CD4-positive, alpha-beta T cell treated with Interferon gamma for 1 hour (primary cell): ENCODE results near the gene LRP1.

Experiments
- DNase-seq: peaks from one replicate; pipeline ENCODE4 v3.0.0-alpha.2; 2020

The LRP1 gene

GRCh38 chr12:57178213-57178612, 49.9 kb downstream of the LRP1 start:
- no peak for DNase-seq

- no peak for DNase-seq
Observed at GRCh38 chr12:57179331-57180086, 51.2 kb downstream of the LRP1 start.

GRCh38 chr12:57180321-57180989, 52.2 kb downstream of the LRP1 start:
- no peak for DNase-seq

- DNase-seq = no peak
Observed at GRCh38 chr12:57181072-57181471, 52.8 kb downstream of the LRP1 start.

DNA sequence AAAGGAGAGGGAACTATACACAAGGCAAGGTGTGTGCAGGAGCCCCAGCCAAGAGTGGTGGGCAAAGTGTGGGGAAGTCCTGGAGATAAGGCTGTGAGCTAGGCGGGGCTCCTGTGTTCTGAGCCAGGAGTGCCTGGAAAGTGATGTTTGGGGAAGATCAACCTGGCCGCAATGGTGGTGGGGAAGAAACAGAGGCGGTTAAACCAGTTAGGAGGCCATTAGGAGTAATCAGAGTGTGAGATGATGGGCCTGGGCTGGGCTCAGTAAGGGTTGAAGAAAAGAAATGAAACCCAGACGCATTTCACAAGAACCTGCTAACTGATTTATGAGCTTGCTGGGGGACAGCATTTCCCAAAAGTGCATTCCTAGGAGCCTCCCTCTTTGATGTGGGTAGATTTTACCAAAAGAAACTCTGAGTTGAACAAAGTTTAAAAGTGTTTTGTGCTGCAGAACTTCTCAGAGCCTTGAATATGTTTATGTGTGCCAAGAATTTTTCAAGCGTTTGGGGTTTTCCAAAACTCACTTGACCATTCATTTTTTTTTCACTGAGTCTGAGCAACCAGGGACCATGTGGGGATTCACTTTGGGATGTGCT, 53.4 kb downstream of the LRP1 start:
- DNase-seq = no peak

GRCh38 chr12:57182918-57183575, 54.8 kb downstream of the LRP1 start:
- peak; percentile 71 for DNase-seq

DNA sequence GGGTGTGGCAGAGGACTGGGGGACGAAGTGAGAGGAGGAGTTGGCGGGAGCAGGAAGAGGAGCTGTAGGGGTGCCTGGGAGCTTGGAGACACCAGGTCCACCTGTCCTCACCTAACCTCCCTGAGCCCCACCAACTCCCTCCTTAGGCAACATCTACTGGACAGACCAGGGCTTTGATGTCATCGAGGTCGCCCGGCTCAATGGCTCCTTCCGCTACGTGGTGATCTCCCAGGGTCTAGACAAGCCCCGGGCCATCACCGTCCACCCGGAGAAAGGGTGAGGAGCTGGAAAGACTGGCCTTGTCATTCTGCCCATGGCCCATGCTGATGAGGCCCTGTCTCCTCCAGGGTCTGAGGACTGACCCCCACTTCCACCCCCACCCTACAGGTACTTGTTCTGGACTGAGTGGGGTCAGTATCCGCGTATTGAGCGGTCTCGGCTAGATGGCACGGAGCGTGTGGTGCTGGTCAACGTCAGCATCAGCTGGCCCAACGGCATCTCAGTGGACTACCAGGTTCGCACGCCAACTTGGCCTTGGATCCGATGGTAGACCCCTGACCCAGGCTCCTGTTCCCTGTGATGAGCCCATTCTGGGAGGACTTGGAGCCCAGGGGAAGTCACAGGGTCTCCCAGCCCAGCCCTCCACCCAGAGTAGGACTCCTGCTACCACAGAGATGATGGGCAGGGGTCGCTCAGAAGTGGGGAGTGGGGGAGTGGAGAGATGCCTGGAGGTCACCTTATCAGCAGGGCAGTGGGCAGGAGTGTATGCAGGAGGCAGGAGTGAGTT, 55.8 kb downstream of the LRP1 start:
- no peak for DNase-seq

GRCh38 chr12:57185403-57185802, 57.1 kb downstream of the LRP1 start:
- no peak for DNase-seq

DNA sequence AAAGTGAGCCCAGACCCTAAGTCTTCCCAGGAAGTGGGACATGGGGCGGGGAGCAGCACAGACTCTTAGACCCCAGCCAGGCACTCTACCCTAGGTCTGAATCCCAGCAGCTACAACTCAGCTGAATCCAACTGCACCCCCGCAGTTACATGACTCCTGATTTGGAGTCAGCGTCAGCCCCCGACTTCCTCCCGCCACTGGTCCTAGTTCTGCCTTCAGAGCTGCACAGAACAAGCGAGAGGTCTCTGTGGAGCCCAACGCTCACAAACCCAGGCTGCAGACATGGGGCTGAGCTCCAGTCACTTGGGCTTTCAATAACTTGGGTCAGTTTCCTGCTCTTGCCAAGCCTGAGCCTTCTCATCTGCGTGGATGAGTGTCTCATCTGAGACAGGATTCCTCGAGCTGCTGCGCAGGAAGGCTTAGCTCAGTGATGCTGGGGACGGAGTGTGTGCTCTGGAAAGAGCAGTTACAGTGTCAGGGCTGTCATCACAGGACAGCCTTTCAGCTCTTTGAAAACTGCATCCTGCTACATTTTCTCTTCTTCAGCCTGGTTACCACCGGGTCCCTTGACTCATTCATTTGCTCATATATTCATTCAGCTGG, 57.7 kb downstream of the LRP1 start:
- DNase-seq = no peak

- no peak for DNase-seq
Observed at GRCh38 chr12:57187222-57188089, 59.2 kb downstream of the LRP1 start.

DNA sequence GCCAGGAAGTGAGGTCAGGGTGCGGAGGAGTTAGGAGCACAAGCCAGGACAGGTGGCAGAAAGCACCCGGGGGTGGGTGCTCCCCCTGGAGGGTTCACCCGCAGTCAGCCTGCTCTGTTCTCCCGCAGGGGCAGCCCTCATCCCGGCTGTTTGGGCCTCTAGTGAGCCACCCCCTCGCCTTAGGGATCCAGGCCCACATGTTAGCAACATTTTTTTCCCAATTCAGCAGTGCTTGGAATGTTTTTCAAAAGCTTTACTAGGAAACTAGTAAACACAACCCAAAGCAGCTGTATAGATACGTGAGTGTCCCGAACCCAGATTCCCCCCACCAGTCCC, 59.8 kb downstream of the LRP1 start:
- DNase-seq = no peak

DNA sequence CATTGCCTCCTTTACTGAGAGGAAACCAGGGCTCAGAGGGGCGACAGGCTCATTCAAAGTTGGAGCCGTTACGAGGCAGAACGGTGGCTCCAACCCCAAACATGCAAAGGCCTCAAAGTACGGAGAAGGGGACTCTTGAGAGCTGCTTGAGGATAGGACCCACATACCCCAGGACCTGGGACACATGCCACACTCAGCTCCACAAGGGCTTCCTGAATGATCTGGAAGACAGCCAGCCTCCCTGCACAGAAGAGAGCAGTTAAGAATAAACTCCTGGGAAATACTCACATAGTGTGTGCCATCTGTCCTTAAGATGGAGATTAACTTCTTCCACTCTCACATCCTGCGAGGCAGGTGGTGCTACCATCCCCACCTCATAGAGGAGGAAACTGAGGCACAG, 61.8 kb downstream of the LRP1 start:
- no peak for DNase-seq

DNA sequence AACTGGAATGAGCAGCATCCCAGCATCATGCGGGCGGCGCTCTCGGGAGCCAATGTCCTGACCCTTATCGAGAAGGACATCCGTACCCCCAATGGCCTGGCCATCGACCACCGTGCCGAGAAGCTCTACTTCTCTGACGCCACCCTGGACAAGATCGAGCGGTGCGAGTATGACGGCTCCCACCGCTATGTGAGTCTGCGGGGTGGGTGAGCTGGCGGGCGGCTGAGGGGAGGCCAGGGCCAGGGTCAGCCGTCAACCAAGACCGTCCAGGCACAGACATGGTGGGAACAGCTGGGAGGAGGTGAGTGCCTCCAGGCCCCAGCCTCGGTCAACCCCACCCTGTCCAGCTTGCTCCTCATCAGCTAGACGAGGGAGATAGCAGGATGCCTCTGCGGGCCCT, 62.5 kb downstream of the LRP1 start:
- DNase-seq = no peak

DNA sequence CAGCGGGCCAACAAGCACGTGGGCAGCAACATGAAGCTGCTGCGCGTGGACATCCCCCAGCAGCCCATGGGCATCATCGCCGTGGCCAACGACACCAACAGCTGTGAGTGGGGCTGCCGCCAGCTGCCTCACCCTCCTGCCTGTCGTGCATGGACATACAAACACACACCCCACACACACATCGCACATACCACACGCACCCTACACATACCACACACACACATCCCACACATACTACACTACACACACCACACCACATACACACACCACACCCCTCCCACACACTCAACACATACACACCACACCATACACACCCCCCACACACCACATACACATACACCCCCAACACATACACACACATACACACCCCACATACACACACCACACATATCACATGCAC, 63.1 kb downstream of the LRP1 start:
- no peak for DNase-seq

- no peak for DNase-seq
Observed at GRCh38 chr12:57192920-57193319, 64.6 kb downstream of the LRP1 start.

DNA sequence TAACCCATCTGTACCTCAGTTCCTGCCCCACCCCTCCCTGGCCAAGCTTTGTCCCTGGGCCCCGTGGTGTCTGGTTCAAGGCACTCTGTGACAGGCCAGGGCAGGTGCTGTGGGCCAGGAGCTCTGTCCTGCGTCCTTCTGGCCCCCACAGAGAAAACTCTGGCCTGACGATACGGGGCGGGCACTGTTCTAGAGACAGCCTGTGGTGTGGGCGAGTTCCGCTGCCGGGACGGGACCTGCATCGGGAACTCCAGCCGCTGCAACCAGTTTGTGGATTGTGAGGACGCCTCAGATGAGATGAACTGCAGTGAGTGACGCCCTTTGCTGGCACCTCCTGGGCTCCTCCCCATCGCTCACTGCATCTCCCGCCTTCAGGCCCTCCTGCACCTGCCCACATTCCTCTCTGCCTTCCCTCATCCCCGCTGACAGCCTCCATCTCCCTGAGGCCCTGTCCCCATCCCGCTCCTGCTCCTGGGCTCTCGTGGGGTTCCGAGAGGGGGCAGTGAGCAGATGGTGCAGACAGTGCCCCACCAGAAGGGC, 65.5 kb downstream of the LRP1 start:
- no peak for DNase-seq

- DNase-seq = no peak
Observed at GRCh38 chr12:57194253-57194652, 66.0 kb downstream of the LRP1 start.

DNA sequence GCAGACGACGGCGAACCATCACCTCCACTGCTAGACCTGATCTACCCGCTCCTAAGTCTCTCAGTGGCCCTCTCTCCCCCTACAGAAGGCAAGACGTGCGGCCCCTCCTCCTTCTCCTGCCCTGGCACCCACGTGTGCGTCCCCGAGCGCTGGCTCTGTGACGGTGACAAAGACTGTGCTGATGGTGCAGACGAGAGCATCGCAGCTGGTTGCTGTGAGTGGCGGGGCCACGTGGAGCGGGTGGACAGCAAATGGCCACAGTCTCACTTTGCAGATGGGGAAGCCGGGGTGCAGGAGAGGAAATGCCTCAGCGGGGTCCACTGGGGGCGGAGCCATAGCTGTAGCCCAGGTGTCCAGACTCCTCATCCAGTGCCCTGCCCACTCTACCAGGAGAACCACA, 66.9 kb downstream of the LRP1 start:
- DNase-seq = no peak

DNA sequence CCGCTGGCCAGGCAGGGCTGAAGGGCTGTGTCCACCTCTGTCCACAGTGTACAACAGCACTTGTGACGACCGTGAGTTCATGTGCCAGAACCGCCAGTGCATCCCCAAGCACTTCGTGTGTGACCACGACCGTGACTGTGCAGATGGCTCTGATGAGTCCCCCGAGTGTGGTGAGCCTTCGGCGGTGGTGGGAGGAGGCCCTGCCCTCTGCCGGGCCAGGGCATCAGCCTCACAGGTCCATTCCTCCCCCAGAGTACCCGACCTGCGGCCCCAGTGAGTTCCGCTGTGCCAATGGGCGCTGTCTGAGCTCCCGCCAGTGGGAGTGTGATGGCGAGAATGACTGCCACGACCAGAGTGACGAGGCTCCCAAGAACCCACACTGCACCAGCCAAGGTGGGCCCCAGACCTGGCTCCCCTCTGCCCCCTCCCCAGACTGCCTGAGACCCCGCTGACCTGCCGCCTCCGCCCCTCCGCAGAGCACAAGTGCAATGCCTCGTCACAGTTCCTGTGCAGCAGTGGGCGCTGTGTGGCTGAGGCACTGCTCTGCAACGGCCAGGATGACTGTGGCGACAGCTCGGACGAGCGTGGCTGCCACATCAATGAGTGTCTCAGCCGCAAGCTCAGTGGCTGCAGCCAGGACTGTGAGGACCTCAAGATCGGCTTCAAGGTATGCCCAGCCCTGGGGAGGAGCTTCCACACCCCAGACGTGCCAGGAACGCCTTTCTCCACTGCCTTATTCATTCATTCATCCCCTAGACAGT, 67.5 kb downstream of the LRP1 start:
- no peak for DNase-seq

DNA sequence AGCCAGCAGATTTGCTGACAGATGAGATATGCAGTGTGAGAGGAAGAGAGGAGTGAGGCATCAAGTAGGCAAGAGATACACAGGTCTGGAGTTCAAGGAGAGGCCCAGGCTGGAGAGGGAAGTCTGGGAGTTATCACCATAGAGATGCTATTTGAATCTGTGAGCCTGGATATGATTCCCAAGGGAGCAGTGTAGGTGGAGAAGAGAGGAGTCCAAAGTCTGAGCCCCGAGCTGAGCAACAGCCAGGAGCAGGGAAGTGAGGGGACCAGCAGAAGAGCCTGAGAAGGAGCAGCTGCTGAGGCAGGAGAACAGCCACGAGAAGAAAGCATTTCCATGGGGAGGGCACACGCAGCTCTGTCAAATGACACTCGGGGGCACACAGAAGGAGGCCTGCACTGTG, 68.2 kb downstream of the LRP1 start:
- no peak for DNase-seq

DNA sequence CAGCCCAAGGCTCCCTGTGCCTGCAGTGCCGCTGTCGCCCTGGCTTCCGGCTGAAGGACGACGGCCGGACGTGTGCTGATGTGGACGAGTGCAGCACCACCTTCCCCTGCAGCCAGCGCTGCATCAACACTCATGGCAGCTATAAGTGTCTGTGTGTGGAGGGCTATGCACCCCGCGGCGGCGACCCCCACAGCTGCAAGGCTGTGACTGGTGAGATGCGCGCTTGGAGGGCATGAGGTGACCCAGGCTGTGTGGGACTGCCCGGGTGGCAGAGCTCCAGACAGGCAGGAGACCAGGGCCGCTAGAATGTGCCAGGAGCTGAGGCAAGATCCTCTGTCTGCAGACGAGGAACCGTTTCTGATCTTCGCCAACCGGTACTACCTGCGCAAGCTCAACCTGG, 68.7 kb downstream of the LRP1 start:
- DNase-seq = no peak
